ENCODE measurements around the gene SASS6.
A peak's percentile ranks its signal among the peaks of the same experiment; 100 is the strongest.
"Not testable (repeated sequence)": the region's sequence is repeated elsewhere in the genome, so short reads cannot be mapped to it uniquely, and the experiment has no call there.

SASS6 gene

GRCh38 chr1:100107696-100108095, 25.0 kb downstream of the SASS6 start:
- no peak for DNase-seq

GRCh38 chr1:100101564-100101963, 31.2 kb downstream of the SASS6 start:
- no peak for DNase-seq

- DNase-seq, result no peak
These were observed 32.5 kb downstream of the SASS6 start for GRCh38 chr1:100100202-100100601.

DNA sequence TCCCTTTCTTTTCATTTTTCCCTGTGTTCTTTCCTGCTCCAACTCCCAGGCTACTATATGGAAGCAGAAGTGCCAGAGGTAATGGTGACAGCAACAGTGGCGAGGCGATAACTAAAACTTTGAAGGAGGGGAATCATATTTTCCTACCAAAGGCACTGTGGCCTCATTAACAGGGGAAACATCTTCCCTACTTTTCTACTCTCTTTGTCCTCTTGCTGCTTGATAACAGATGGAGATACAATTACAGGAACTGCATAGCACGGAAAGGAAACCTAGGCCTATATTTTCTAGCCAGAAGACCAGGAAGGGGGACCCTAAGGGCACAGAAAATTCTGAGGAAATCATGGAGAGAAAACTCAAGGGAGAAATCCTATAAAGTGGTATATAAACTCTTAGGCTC, 42.3 kb downstream of the SASS6 start:
- no peak for DNase-seq

DNA sequence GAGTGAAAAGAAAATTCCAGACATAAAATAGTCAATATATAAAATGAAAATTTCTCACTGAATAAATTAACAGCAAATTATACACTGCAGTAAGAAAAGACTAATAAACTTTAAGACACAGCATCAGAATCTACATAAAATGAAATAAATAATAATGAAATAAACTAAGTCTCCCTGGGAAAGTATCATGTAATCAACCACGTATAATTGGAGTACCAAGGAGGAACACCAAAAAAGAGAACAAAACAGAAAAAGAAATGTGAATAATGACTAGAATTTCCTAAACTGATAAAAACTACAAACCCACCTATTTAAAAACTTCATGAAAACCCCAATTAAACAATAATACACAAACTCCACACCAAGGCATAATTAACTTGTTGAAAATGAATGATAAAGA, 43.6 kb downstream of the SASS6 start:
- DNase-seq, result no peak

- DNase-seq, result no peak
These were observed 45.3 kb downstream of the SASS6 start for GRCh38 chr1:100087396-100087795.

- no peak for DNase-seq
These were observed 52.4 kb downstream of the SASS6 start for GRCh38 chr1:100080331-100080730.

DNA sequence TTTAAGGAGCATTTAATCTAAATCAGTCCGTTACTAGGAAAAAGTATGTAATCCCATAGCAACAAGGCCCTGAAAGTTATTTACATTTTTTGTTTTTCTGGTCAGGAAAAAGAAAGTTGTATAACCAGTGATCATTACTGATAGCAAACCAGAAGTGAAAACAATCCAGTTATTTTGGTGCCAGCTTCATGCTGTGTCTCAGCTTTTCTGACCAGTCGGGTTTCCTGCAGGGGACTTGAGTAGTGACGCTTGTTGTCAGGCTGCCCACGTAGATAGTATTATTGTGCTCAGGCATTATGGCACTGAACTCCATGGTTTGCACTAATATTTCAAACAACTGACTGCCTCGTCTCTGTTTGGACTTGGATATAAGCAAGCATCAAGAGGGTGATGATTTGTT, 55.2 kb downstream of the SASS6 start:
- no peak for DNase-seq

DNA sequence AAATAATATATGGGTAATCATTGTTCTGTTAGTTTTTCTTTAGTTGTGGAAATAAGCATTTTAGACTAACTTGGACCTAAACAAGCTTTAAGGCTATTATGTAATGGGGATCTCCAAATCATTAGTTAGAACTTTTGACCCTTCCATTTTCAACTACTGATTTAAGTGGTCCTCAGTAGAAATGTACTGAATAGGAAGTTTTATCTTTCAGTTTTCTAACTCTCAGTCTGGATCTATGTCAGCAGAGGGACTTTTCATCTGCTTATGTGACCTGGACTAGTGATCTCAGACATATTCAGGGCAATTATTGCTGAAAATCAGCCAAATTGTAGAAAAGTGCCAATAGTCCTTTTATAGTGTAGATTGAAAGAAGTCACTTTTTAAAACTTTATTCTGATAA, 56.0 kb downstream of the SASS6 start:
- no peak for DNase-seq

DNA sequence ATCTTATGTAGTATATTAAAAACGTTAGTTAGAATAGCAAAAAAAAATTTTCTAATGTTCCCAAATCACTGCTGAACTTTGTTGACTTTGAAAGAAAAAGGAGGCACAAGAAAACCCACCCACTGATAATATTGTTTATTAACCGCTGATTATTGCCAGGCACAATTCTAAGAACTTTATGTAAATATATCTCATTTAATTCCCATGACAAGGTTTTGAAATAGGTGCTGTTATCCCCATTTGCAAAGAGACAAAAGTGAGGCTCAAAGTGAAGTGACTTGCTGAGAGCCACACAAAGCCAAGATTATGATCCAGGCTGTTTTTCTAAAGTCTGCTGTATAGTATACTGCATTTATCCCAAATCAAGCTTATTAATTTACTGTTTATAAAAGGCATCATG, 56.4 kb downstream of the SASS6 start:
- DNase-seq, result no peak

- DNase-seq, result no peak
These were observed 57.0 kb downstream of the SASS6 start for GRCh38 chr1:100075773-100076172.

DNA sequence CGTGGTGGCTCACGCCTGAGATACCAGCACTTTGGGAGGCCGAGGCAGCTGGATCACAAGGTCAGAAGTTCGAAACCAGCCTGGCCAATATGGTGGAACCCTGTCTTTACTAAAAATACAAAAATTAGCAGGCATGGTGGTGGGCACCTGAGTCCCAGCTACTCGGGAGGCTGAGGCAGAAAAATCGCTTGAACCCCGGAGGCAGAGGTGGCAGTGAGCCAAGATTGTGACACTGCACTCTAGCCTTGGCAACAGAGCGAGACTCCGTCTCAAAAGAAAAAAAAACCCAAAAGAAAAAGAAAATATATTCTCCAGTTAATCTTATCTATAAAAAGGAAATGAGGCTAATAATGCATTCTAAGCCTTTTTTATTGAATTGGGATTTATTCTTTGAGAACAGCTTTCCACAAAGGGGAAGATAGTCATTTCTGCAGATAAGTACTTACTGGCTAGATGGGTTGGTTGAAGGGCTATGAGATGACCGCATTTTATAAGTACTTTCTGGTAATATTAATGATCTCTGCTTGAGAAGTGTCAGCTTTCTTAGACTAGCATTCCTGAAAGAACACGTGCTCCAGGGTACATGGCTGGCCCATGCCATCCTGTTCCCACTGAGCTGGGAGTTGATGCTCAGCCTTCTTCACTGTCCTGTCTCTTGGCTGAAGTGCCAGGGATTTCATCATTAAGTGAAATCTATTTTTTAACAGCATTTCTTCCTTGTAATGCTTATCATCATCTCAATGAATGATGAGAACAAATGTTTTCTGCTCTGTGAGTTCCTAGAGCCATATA, 57.9 kb downstream of the SASS6 start:
- no peak for DNase-seq

GRCh38 chr1:100073531-100073930, 59.2 kb downstream of the SASS6 start:
- DNase-seq, result no peak

GRCh38 chr1:100070201-100070939, 62.4 kb downstream of the SASS6 start:
- peak; percentile 27 for DNase-seq

- no peak for DNase-seq
These were observed 66.8 kb downstream of the SASS6 start for GRCh38 chr1:100065969-100066227.

DNA sequence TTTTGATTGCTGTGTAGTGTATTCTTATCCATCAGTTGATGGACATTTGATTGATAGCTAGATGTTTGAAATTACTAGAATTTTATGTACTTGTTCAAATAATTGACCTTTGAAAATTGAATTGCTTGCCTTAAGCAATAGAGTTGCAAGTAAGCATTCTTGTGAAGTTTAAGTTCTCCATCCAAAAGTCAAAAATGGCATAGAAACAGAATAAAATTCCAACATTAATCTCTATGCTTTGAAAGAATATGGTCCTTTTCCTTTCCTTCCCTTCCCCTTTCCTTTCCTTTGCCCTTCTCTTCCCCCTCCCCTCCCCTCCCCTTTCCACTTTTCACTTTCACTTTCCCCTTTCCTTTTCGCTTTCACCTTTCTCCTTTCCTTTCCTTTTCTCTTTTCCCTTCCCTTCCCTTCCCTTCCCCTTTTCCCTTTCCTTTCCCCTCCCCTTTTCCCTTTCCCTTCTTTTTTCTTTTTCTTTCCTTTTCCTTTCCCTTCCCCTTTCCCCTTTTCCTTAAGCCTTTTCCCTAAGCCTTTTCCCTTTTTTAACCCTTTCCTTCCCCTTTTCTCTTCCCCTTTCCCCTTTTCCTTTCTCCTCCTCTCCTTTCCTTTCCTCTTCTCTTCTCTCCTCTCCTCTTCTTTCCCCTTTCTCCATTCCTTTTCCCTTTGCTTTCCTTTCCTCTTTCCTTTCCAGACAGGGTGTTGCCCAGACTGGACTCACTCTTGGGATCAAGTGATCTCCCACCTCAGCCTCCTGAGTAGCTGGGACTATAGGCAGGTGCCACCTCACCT, 67.4 kb downstream of the SASS6 start:
- no peak for DNase-seq

- DNase-seq, result no peak
These were observed 71.0 kb downstream of the SASS6 start for GRCh38 chr1:100061681-100062080.

- DNase-seq, result no peak
These were observed 79.0 kb downstream of the SASS6 start for GRCh38 chr1:100053727-100054126.

- DNase-seq, result no peak
These were observed 79.6 kb downstream of the SASS6 start for GRCh38 chr1:100053119-100053518.

- no peak for DNase-seq
These were observed 80.8 kb downstream of the SASS6 start for GRCh38 chr1:100051893-100052292.

GRCh38 chr1:100051401-100051800, 81.3 kb downstream of the SASS6 start:
- no peak for DNase-seq

GRCh38 chr1:100050139-100050538, 82.6 kb downstream of the SASS6 start:
- no peak for DNase-seq

DNA sequence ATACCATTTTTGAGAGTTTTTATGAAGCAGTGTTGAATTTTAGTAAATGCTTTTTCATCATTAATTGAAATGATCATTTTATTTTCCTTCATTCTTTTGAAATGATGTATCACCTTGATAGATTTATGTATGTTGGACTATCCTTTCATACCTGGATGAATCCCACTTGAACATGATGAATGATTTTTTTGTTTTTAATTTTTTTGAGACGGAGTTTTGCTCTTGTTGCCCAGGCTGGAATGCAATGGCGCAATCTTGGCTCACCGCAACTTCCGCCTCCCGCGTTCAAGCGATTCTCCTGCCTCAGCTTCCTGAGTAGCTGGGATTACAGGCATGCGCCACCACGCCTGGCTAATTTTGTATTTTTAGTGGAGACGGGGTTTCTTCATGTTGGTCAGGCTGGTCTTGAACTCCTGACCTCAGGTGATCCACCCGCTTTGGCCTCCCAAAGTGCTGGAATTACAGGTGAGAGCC, 85.5 kb downstream of the SASS6 start:
- DNase-seq, result not testable (repeated sequence)

DNA sequence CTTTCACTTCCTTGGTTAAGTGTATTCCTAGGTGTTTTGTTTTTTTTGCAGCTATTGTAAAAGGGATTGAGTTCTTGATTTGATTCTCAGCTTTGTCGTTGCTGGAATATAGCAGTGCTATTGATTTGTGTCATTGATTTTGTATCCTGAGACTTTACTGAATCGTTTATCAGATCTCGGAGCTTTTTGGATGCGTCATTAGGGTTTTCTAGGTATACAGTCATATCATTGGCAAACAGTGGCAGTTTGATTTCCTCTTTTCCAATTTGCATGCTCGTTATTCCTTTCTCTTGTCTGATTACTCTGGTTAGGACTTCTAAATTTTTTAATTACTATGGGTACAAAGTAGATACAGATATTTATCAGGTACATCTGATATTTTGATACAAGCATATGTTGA, 87.5 kb downstream of the SASS6 start:
- DNase-seq, result no peak
